HG03045 (cell line): ENCODE results near the gene SECISBP2.

Experiments
- ATAC-seq: cut with Tn5 transposase; IDR thresholded peaks from one replicate; pipeline ENCODE4 v1.9.1; 2021; ENCODE audit warnings: mild to moderate bottlenecking, moderate library complexity; ENCODE audit not compliant: unreplicated experiment

Gene SECISBP2

GRCh38 chr9:89380437-89381307 is 62.4 kb downstream of the SECISBP2 start:
- ATAC-seq, result no peak

GRCh38 chr9:89381308-89381609 is 63.0 kb downstream of the SECISBP2 start:
- ATAC-seq, result no peak

DNA sequence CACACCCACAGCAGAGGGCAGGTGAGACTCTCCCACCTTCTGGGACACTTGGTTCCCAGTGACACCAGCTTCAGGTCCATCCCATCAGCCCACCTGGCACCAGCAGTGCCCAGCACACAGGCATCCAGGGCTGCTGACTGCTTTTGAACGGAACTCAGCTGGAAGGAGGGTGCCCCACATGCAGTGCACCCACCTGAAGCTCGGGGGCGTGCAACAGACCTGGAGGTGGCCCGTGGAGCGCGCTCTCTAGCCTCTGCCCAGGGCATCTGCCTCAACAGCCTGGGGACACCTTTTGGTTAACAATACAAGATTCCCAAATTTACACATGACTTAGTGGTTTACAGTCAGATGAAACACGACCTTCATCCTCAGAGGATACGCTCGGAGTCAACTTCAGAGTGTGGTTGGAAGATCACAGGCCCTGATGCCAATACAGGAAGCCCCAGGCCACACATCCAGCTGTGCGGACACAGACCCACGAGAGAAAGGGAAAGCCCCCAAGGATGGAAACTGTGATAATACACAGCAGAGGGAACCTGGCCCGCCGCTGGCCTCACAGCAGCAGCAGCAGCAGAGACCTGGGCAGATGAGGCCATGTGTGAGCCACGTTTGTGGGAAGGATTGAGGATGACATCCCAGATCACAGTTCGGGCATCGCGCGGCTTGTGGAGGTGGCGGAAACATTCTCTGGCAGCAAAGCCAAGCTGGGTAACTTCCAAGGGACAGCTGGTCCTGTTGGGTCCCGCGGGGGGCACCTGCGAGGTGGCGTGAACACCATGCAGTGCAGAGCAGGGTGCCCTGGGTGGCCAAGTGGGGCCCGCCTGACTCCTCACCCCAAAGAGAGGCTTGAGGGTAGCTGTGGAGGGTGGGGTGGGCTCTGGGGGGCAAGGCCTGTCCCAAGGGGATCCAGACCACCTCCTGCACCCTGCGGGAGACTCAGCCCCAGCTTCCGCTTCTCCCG is 64.0 kb downstream of the SECISBP2 start:
- no peak for ATAC-seq

- ATAC-seq, result no peak
Measured at GRCh38 chr9:89383030-89383720, 64.9 kb downstream of the SECISBP2 start.

DNA sequence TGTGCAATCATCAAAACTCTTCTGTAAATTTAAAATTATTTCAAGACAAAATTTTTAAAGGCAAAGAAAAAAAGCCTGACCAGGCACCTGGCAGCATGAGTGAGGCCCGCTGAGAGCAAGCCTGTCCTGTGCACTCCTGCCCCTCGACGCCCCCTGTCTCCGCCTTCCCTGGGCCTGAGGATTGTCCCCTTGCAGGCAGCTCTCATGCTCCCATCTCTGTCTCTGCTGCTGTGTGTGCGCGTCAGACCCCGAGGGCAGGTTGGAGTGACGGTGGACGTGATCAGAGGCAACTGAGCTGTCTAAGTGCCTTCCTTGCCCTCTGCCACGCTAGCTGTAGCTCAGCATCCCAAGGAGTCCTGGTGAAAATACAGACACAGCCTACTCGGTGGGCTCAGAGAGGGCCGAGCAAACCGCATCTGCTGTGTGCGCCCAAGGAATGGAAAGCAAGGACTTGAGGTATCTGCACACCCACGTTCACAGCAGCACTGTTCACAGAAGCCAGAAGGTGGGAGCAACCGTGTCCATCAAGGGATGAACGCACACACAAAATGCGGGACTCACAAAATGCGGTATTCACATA is 65.5 kb downstream of the SECISBP2 start:
- ATAC-seq, result no peak

GRCh38 chr9:89384783-89385182 is 66.5 kb downstream of the SECISBP2 start:
- no peak for ATAC-seq

- ATAC-seq, result no peak
Measured at GRCh38 chr9:89386206-89386605, 67.9 kb downstream of the SECISBP2 start.

- no peak for ATAC-seq
Measured at GRCh38 chr9:89386797-89387196, 68.5 kb downstream of the SECISBP2 start.

DNA sequence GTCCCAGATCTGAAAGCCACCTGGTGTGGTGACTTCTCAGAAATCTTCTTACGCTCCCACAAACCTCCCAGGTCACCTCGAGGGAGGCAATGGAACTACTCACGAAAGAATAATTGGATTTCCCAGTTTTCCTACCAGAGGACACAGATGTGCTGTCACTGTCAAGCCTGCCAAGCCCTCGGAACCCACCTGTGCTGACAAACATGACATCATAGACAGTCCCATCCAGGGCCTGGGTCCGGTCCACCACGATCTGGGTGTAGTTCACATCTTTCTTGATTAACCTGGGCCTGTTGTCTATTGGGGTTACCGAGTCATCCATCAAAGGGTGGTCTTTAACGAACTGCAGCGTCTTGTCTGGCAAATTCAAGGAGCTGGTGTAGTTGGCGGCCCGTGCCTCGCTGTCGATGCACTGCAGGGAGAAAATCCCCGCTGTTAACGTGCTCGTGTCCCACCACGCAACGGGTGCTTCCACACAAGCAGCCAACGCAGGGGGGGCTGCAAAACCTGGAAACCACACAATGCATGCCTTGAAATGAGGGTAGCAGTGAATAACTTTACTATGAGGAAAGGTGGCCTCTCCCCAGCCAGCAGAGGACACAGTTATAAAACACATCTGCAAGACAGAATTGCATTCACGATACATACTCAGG is 69.0 kb downstream of the SECISBP2 start:
- no peak for ATAC-seq

DNA sequence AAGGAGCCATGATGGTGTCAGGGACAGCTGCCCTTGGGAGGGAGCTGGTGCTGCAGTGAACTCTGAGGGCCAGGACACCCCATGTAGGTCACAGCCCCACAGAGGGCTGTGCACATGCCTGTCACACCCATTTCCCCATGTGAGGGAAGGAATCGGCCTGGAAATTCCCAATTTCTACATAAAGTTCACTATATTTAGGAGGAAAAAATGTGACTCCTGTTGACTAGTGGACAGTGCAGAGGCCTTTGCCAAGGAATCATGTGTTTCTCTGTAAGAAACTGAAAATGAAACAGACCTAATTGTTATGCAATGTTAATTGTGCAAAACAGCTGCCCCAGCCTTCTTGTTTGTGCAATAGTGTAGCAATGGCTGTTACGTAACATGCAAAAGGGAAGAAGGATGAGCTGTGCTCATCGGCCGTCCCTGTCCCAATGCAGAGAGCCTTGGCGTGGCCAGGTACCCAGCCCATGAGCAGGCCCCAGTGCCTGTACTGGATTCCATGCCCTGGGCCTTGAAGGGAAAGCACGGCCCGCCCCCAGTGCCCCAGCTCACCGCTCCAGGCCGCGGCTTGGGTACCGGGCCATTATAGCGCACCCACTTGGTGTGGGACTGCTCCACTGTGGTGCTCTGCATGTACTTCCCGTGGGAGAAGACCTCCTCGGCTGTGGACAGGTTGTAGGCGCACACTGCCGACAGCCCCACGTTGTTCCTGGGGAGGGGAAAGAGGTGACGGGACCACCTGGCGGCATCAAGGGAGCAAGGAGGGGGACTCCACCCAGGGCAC is 70.0 kb downstream of the SECISBP2 start:
- ATAC-seq, result no peak

- ATAC-seq, result no peak
Measured at GRCh38 chr9:89388868-89389177, 70.5 kb downstream of the SECISBP2 start.

GRCh38 chr9:89390068-89390555 is 71.8 kb downstream of the SECISBP2 start:
- ATAC-seq, result no peak

DNA sequence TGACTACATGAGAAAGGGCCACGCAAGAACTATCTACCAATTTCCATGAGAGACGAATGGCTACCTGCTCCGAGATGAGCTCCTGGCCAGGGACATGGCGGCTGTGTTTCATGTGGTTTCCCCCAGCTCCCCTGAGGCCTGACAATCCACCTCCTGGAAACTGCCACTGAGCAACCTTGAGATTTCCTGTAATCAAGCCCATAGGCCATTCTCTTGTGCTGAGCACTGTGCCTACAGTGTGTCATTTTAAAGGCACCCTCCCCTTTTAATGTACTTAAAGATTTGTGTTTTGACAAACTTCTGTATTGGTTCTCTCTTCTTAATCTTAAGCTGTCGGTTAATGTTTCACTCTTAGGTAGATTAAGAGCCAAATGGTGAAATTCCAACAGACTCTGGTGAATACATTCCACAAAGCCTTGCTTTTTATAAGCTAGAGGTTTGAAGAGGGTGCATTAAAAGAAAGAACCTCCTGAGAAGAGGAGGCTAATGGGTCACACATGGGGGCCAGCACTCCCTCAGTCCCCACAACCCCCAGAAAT is 72.3 kb downstream of the SECISBP2 start:
- ATAC-seq, result no peak

GRCh38 chr9:89391585-89391984 is 73.3 kb downstream of the SECISBP2 start:
- ATAC-seq, result no peak

DNA sequence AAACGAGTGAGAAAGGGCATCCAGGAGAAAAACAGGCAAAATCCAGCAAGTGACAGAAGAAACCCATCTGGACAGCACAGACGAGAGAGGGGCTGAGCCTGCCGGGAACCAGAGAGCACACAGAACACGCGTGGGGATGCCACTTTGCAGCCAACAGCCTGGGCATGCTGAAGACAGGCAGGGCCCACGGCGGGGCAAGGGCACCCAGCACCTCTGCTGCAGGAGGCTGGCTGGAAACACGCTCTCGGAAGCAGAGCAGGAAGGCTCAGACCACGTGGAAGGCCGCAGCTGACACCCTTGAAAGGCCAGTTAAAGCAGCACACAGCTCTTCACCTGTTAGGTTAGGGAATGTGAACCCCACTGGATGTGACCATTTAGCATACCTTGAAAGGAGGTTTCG is 76.1 kb downstream of the SECISBP2 start:
- no peak for ATAC-seq

DNA sequence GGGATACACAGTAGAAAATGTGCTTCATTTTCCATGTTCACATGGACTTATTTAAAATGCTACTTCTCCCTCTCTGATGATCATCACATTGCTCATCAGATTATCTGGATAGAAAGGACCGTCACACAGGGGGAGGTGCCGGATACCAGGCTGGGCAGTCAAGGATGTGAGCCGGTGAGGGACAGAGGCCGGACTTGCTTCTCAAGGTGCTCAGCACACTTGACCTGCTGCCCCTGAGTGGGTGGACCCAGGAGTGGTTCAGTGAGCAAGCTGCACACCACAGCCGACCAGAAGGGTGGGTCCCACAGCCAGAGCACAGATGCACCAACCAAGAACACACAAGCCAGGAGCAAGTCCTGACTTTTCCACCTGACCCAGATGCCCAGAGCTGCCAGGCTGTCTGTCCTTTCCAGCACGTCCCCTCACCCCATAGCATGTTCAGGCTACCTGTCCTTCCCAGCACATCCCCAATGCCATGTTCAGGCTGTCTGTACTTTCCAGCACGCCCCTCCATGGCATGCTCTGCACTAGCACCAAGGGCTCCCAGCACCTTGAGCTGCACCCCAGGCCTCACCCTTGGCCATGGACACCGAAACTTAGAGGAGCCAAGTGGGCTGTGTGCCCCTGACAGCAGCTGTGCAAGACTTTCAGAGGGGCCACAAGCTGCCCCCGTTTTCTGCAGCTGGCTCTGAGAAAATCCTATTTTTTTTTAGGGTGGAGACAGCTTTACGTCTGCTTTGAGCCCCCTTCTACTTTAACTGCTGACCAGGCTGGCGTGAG is 77.8 kb downstream of the SECISBP2 start:
- ATAC-seq, result no peak

DNA sequence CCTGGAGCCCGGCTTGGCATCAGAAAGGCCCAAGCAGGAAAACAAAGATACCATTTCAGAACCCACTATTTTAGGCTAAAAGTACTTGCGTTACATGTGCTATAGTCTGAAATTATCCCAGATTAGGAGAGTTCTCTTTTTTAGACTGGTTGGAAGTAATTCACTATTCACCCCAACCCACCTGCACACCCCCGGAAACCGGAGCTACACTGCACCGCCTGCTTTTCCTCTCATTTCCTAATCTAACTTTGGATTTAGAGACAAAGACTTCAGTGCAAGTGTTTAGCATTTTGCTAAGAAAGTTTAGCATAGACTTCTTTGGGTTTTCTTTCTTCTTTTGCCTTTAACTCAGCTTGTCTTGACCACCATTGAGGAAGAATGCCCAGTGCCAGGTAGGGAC is 79.2 kb downstream of the SECISBP2 start:
- no peak for ATAC-seq

DNA sequence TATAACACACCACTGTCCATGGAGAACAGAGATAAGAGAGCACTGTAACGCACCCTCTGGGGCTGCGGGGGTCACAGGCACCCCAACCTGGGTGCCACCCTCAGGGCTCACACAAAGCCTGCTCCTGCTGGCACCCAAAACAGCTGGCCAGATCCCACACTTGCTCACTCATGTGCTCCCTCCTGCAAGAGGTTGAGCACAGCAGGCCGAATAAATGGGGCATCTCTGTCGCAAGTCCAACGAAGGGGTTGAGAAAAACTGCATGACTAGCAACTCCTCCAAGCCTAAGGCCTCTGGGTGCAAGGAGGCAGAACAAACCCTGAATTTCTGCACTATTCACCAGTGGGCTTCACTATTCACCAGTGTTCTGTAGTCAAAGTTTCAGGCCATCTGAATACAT is 80.3 kb downstream of the SECISBP2 start:
- no peak for ATAC-seq
